HL-60 (cell line): ENCODE measurements around the gene SHB.

Source experiments
- DNase-seq, 2 experiments: peaks; one replicate each; pipeline ENCODE4 v3.0.0-alpha.2; 2010 to 2020; ENCODE audit warnings: low read depth in 1 of 2, low spot score in 1 of 2
- H3K27ac ChIP-seq: fragments of 250-450 bp; sonication (Bioruptor Pico); replicated peaks from 2 replicates; pipeline ENCODE4 v1.5.1; 2020; ENCODE audit warnings: mild to moderate bottlenecking, moderate library complexity
- H3K27me3 ChIP-seq: fragments of 250-450 bp; sonication (Bioruptor Pico); 2 replicates; pipeline ENCODE4 v1.5.1; 2021; ENCODE audit warnings: mild to moderate bottlenecking, moderate library complexity; ENCODE audit not compliant: insufficient read depth, poor library complexity, severe bottlenecking
- H3K4me3 ChIP-seq: replicated peaks from 2 replicates; pipeline ENCODE4 v1.5.1; 2011; ENCODE audit warnings: mild to moderate bottlenecking, control low read depth, low read length; ENCODE audit not compliant: insufficient read depth
- GABPA ChIP-seq: IDR thresholded peaks from 2 replicates; pipeline ENCODE4 v1.6.1; 2012; ENCODE audit warnings: low read depth
- POLR2AphosphoS5 ChIP-seq: IDR thresholded peaks from 2 replicates; pipeline ENCODE4 v1.6.1; 2012; ENCODE audit warnings: low read depth
- SPI1 ChIP-seq: IDR thresholded peaks from 2 replicates; pipeline ENCODE4 v1.6.1; 2012; ENCODE audit warnings: low read depth, mild to moderate bottlenecking, borderline replicate concordance
- TF ChIP-seq, protein P1 (sequence below): IDR thresholded peaks from 2 replicates; pipeline ENCODE4 v1.6.1; 2012; ENCODE audit warnings: low read depth; ENCODE audit not compliant: insufficient replicate concordance
- TF ChIP-seq, protein P2 (sequence below): IDR thresholded peaks from one replicate; pipeline ENCODE4 v1.5.1; 2011; ENCODE audit warnings: low read length, control low read depth, inconsistent platforms; ENCODE audit not compliant: insufficient read depth

SHB gene

GRCh38 chr9:37914154-37914551 is 154.9 kb downstream of the SHB start:
- Histone ChIP-seq H3K27ac (no peak overlapping the region), H3K4me3 (no peak overlapping the region), H3K27me3 (no peaks in the 10 kb centered on the region)
- TF ChIP-seq SPI1 (no peak), POLR2AphosphoS5 (no peak), GABPA (no peak)
- TF ChIP-seq, protein P1, sequence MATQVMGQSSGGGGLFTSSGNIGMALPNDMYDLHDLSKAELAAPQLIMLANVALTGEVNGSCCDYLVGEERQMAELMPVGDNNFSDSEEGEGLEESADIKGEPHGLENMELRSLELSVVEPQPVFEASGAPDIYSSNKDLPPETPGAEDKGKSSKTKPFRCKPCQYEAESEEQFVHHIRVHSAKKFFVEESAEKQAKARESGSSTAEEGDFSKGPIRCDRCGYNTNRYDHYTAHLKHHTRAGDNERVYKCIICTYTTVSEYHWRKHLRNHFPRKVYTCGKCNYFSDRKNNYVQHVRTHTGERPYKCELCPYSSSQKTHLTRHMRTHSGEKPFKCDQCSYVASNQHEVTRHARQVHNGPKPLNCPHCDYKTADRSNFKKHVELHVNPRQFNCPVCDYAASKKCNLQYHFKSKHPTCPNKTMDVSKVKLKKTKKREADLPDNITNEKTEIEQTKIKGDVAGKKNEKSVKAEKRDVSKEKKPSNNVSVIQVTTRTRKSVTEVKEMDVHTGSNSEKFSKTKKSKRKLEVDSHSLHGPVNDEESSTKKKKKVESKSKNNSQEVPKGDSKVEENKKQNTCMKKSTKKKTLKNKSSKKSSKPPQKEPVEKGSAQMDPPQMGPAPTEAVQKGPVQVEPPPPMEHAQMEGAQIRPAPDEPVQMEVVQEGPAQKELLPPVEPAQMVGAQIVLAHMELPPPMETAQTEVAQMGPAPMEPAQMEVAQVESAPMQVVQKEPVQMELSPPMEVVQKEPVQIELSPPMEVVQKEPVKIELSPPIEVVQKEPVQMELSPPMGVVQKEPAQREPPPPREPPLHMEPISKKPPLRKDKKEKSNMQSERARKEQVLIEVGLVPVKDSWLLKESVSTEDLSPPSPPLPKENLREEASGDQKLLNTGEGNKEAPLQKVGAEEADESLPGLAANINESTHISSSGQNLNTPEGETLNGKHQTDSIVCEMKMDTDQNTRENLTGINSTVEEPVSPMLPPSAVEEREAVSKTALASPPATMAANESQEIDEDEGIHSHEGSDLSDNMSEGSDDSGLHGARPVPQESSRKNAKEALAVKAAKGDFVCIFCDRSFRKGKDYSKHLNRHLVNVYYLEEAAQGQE, result no peak
- TF ChIP-seq, protein P2, sequence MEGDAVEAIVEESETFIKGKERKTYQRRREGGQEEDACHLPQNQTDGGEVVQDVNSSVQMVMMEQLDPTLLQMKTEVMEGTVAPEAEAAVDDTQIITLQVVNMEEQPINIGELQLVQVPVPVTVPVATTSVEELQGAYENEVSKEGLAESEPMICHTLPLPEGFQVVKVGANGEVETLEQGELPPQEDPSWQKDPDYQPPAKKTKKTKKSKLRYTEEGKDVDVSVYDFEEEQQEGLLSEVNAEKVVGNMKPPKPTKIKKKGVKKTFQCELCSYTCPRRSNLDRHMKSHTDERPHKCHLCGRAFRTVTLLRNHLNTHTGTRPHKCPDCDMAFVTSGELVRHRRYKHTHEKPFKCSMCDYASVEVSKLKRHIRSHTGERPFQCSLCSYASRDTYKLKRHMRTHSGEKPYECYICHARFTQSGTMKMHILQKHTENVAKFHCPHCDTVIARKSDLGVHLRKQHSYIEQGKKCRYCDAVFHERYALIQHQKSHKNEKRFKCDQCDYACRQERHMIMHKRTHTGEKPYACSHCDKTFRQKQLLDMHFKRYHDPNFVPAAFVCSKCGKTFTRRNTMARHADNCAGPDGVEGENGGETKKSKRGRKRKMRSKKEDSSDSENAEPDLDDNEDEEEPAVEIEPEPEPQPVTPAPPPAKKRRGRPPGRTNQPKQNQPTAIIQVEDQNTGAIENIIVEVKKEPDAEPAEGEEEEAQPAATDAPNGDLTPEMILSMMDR, result no peak
- DNase-seq, result no peak

- peak; percentile 91 to 93 for DNase-seq
- TF ChIP-seq GABPA, result no peak
- TF ChIP-seq, protein P2, result peak; percentile 99
- TF ChIP-seq SPI1, result peak; percentile 65; the same call in 1 of the 2 replicates
- no peak for TF ChIP-seq POLR2AphosphoS5
- TF ChIP-seq, protein P1, result no peak
- Histone ChIP-seq H3K4me3 (no peak overlapping the region), H3K27ac (peak overlapping the region; percentile 40), H3K27me3 (no peaks in the 10 kb centered on the region)
Observed at GRCh38 chr9:37913480-37914153, 155.4 kb downstream of the SHB start.

DNA sequence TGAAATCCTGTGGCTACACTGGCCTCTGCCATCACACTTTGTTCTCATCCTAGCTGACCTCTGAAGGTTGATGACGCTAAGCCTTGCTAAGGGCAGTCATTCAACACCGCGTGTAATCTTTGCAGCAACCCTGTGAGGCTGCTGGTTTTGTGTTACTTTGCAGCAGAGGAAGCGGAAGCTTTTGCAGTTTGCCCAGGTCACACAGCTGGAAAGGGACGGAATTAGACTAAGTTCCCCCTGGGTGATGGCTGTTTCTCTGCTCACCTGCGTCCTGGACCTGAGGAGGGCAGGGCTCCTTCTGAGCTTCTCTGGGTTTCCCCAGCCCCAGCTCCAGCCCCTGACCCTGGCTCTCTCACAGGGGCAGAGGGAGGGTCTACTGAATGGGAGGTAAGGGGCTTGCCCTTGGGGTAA is 157.8 kb downstream of the SHB start:
- Histone ChIP-seq H3K4me3 (peak overlapping the region; percentile 27), H3K27ac (peak overlapping the region; percentile 74), H3K27me3 (no peaks in the 10 kb centered on the region)
- peak; percentile 49 to 73 for DNase-seq
- 0 out of 2 replicates have a peak, but pooled peaks have one; percentile 44 for TF ChIP-seq SPI1
- TF ChIP-seq, protein P1, result no peak
